BE2C (cell line): ENCODE data around the gene GALNT12.

Source experiments
- DNase-seq: peaks from one replicate; pipeline ENCODE4 v3.0.0-alpha.2; 2020
- H3K27me3 ChIP-seq: fragments of 250-450 bp; sonication (Bioruptor Pico); 2 replicates; pipeline ENCODE4 v1.5.1; 2020; ENCODE audit warnings: mild to moderate bottlenecking
- H3K36me3 ChIP-seq: fragments of 250-450 bp; sonication (Bioruptor Pico); 2 replicates; pipeline ENCODE4 v1.5.1; 2020; ENCODE audit warnings: mild to moderate bottlenecking
- H3K4me1 ChIP-seq: fragments of 250-450 bp; sonication (Bioruptor Pico); 2 replicates; pipeline ENCODE4 v1.5.1; 2020
- H3K4me3 ChIP-seq: 2 replicates; pipeline ENCODE4 v1.5.1; 2011; ENCODE audit warnings: low read depth, low read length
- H3K9me3 ChIP-seq: fragments of 250-450 bp; sonication (Bioruptor Pico); 2 replicates; pipeline ENCODE4 v1.5.1; 2020
- TF ChIP-seq, protein P1 (sequence below): IDR thresholded peaks from 2 replicates; pipeline ENCODE4 v1.5.1; 2012; ENCODE audit warnings: mild to moderate bottlenecking, low read depth, low read length

Gene GALNT12

DNA sequence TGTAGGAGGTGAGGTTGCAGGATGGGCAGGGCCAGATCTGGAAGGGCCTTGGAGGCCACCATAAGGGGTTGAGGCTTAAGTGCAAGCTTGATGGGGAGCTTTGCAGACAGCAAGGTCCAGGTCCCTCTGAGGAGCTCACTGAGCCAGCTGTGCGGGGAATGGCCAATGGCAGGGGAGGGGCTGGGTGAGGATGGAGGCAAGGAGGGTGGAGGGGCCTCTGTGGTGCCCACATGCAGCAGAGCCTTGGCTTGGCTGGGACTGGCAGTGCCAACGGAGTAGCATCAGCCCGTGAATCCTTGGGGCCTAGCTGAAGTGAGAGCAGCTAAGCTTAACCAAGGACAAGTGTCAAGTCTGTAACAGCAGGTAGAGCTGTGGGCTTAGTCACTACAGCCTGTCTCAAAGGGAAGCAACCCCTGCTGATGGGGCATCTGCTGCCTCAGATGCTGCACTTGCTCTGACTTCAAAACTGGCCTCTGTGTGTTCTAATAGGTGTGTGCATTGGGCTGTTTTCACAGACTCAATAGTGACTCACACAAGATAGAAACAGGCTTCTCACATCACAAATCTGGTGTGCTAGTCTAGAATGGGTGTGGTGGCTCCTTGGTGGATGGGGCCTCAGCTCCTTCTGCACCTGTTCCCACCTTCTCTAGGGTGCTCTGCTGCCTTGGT lies 16.3 kb downstream of the GALNT12 start:
- Histone ChIP-seq H3K4me3 (no peak overlapping the region), H3K36me3 (no peaks in the 10 kb centered on the region), H3K9me3 (no peaks in the 10 kb centered on the region), H3K4me1 (no peaks in the 10 kb centered on the region), H3K27me3 (no peaks in the 10 kb centered on the region)
- TF ChIP-seq, protein P1, sequence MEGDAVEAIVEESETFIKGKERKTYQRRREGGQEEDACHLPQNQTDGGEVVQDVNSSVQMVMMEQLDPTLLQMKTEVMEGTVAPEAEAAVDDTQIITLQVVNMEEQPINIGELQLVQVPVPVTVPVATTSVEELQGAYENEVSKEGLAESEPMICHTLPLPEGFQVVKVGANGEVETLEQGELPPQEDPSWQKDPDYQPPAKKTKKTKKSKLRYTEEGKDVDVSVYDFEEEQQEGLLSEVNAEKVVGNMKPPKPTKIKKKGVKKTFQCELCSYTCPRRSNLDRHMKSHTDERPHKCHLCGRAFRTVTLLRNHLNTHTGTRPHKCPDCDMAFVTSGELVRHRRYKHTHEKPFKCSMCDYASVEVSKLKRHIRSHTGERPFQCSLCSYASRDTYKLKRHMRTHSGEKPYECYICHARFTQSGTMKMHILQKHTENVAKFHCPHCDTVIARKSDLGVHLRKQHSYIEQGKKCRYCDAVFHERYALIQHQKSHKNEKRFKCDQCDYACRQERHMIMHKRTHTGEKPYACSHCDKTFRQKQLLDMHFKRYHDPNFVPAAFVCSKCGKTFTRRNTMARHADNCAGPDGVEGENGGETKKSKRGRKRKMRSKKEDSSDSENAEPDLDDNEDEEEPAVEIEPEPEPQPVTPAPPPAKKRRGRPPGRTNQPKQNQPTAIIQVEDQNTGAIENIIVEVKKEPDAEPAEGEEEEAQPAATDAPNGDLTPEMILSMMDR, result no peak
- DNase-seq, result no peak

DNA sequence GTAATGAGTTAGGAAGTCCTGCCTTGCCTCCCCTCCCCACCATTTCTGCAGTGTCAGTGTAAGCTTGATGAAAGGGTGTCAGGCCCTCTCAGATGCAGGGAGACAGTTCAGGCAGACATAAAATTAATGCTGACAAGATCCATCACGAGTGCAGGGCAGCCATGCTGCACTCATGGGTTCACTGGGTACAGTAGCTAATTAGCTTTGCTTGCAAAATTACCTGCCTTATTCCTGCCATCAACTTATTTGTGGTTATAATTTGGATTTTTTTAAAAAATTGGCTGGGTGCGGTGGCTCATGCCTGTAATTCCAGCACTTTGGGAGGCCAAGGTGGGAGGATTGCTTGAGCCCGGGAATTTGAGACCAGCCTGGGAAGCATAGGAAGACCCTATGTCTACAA lies 17.9 kb downstream of the GALNT12 start:
- H3K4me3 ChIP-seq, result no peak overlapping the region
- TF ChIP-seq, protein P1, result no peak
- no peaks in the 10 kb centered on the region for H3K4me1 ChIP-seq
- no peaks in the 10 kb centered on the region for H3K36me3 ChIP-seq
- no peaks in the 10 kb centered on the region; the same call in 1 of the 2 replicates for H3K27me3 ChIP-seq
- H3K9me3 ChIP-seq, result no peaks in the 10 kb centered on the region
- no peak for DNase-seq

DNA sequence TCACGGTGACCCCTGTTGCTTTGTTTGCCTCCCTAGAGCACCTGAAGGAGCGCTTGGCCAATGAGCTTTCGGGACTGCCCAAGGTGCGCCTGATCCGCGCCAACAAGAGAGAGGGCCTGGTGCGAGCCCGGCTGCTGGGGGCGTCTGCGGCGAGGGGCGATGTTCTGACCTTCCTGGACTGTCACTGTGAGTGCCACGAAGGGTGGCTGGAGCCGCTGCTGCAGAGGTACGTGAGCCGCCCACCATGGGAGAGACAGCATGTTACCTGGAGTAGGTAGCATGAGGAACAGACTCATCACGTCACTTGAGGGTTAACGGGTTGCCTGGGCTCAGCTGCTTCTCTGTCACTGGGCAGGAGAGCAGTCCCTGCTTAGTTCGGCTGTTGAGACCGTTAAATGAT lies 19.2 kb downstream of the GALNT12 start:
- Histone ChIP-seq H3K36me3 (no peaks in the 10 kb centered on the region), H3K4me1 (no peaks in the 10 kb centered on the region), H3K9me3 (no peaks in the 10 kb centered on the region), H3K27me3 (no peaks in the 10 kb centered on the region; the same call in 1 of the 2 replicates), H3K4me3 (no peak overlapping the region)
- DNase-seq, result no peak
- TF ChIP-seq, protein P1, result no peak

DNA sequence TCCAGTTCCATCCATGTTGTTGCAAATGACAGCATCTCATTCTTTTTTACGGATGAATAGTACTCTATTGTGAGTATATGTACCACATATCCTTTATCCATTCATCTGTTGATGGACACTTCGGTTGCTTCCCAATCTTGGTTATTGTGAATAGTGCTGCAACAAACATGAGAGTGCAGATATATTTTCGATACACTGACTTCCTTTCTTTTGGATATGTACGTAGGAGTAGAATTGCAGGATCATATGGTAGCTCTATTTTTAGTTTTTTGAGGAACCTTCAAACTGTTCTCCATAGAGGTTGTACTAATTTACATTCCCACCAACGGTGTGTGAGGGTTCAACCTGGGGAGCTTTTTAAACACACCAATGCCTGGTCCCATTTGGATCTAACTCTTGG lies 22.3 kb downstream of the GALNT12 start:
- H3K27me3 ChIP-seq, result no peaks in the 10 kb centered on the region; the same call in 1 of the 2 replicates
- H3K4me1 ChIP-seq, result no peaks in the 10 kb centered on the region
- no peak for DNase-seq
- TF ChIP-seq, protein P1, result no peak
- H3K36me3 ChIP-seq, result no peaks in the 10 kb centered on the region
- no peaks in the 10 kb centered on the region for H3K9me3 ChIP-seq
- no peak overlapping the region for H3K4me3 ChIP-seq

DNA sequence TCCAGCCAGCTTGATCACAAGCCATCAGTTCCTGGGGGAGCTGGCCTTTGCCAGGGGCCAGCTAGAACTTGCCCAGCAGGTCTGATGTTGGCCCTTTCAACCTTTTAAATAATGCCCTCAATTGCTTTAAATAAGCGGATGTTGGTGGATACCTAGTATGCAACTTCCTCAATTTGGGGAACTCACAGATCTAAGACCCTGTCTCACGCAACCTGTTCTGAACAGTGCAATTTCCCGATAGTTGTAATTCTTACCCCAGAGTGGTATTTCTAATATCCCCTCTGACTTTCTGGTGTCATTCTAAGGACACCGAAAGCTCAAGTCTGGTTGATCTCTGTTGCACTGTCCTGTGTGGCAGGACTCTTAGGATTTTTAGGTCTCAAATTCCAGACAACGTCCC lies 23.1 kb downstream of the GALNT12 start:
- DNase-seq, result no peak
- TF ChIP-seq, protein P1, result no peak
- H3K36me3 ChIP-seq, result no peaks in the 10 kb centered on the region
- no peaks in the 10 kb centered on the region; the same call in 1 of the 2 replicates for H3K27me3 ChIP-seq
- no peaks in the 10 kb centered on the region for H3K9me3 ChIP-seq
- H3K4me3 ChIP-seq, result no peak overlapping the region
- no peaks in the 10 kb centered on the region for H3K4me1 ChIP-seq

DNA sequence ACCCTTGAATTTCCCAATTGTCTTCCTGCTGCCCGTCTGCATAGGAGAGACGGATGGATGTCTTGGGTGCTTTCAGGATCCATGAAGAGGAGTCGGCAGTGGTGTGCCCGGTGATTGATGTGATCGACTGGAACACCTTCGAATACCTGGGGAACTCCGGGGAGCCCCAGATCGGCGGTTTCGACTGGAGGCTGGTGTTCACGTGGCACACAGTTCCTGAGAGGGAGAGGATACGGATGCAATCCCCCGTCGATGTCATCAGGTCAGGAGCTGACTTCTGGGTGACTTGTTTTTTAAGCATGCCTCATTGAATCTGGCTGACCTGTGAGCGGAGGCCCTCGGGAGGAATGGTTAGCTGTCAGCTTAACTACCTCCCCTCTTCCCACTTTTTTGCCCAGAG lies 24.2 kb downstream of the GALNT12 start:
- DNase-seq, result no peak
- Histone ChIP-seq H3K9me3 (no peaks in the 10 kb centered on the region), H3K36me3 (no peaks in the 10 kb centered on the region), H3K4me3 (no peak overlapping the region), H3K4me1 (no peaks in the 10 kb centered on the region), H3K27me3 (no peaks in the 10 kb centered on the region; the same call in 1 of the 2 replicates)
- TF ChIP-seq, protein P1, result no peak
